MCF 10A (cell line): ENCODE data around the gene KLF11. TPM values are rescaled to one million over a fixed set of nuclear protein-coding genes. Genes with fewer than 3 reads are reported as not detected.

Source experiments
- Bru-seq: library from RNA; stranded (reverse); fragments of 400-500 nt; gene quantifications from one replicate; lab custom pipeline; 2021; lab: Mats Ljungman, UMichigan
- BruChase-seq, 2 experiments: library from RNA; stranded (reverse); fragments of 400-500 nt; gene quantifications; one replicate each; lab custom pipeline; 2021; lab: Mats Ljungman, UMichigan
- BruUV-seq: library from RNA; stranded (reverse); fragments of 400-500 nt; replicated peaks from 2 replicates; lab custom pipeline; 2021; lab: Mats Ljungman, UMichigan
- CTCF ChIA-PET: fragments of 300-600 bp; sonication (Branson Sonifier 250); formaldehyde crosslinking; extraction: SDS; loops from one replicate; lab custom pipeline; 2021; ENCODE audit warnings: antibody characterized with exemption, inconsistent platforms; lab: Yijun Ruan, JAX
- POLR2A ChIA-PET: fragments of 300-600, 350-650 bp; sonication (Branson Sonifier 250); formaldehyde crosslinking; extraction: SDS; loops from one replicate; lab custom pipeline; 2020; ENCODE audit warnings: antibody characterized with exemption, inconsistent platforms; lab: Yijun Ruan, JAX
- DNase-seq: peaks from one replicate; pipeline ENCODE4 v3.0.0-alpha.2; 2018; ENCODE audit not compliant: unreplicated experiment
- H3K27ac Mint-ChIP-seq: one replicate; pipeline ENCODE4 v1.8.0; 2022; ENCODE audit warnings: mild to moderate bottlenecking, low read depth, mixed read lengths; ENCODE audit not compliant: unreplicated experiment
- H3K27me3 Mint-ChIP-seq: one replicate; pipeline ENCODE4 v1.8.0; 2022; ENCODE audit warnings: mixed read lengths; ENCODE audit not compliant: insufficient read depth, unreplicated experiment
- H3K36me3 Mint-ChIP-seq: one replicate; pipeline ENCODE4 v1.8.0; 2022; ENCODE audit warnings: mild to moderate bottlenecking, moderate library complexity, mixed read lengths; ENCODE audit not compliant: insufficient read depth, unreplicated experiment
- H3K4me1 Mint-ChIP-seq: one replicate; pipeline ENCODE4 v1.8.0; 2022; ENCODE audit warnings: mixed read lengths; ENCODE audit not compliant: insufficient read depth, unreplicated experiment
- H3K4me3 Mint-ChIP-seq: one replicate; pipeline ENCODE4 v1.8.0; 2022; ENCODE audit warnings: mild to moderate bottlenecking, moderate library complexity, mixed read lengths; ENCODE audit not compliant: unreplicated experiment
- H3K9me3 Mint-ChIP-seq: one replicate; pipeline ENCODE4 v1.8.0; 2022; ENCODE audit warnings: mixed read lengths; ENCODE audit not compliant: unreplicated experiment
- intact Hi-C: fragments of 100-400 bp; cut with micrococcal nuclease; formaldehyde crosslinking; loops from 2 replicates; pipeline ENCODE4 v1.14.1; 2022
- long read RNA-seq: library from polyadenylated mRNA; stranded (forward); transcript quantifications from one replicate; pipeline ENCODE4 v2.0.0, GENCODE V29; 2022
- total RNA-seq: library from RNA; stranded (reverse); gene quantifications from 2 replicates; pipeline ENCODE4 v1.2.3, GENCODE V29; 2022
- TF ChIP-seq, protein P1 (sequence below): fragments of 200-600 bp; IDR thresholded peaks from one replicate; pipeline ENCODE4 v1.8.0; 2022; ENCODE audit warnings: antibody characterized with exemption, mild to moderate bottlenecking; ENCODE audit not compliant: unreplicated experiment

KLF11 gene
- total RNA-seq (7.1 and 10.0 TPM in 2 replicates), Bru-seq, nascent RNA (percentile 73 among the genes with signal in this experiment), BruChase-seq, experiment 1, labeled RNA remaining after a 6-hour chase (percentile 74 among the genes with signal in this experiment), BruChase-seq, experiment 2, labeled RNA remaining after a 2-hour chase (percentile 91 among the genes with signal in this experiment)
- long read RNA-seq, full-length matches to known transcripts = 15 of 17 reads
- long read RNA-seq, partial matches to known transcripts = 2 of 17 reads
- long read RNA-seq, other reads (novel, unspliced or antisense) = 0 of 17 reads

GRCh38 chr2:10043256-10043905 lies at the start of gene KLF11:
Gene KLF11, plus strand, starts transcription at chr2:10043550. Its CDS starts 167 bp downstream, at chr2:10043717.
- ChIA-PET CTCF (interaction anchor here (0.6 to 1.3 kb wide), 2 partner anchors 13 to 273 kb away, joined by 3 to 5 read pairs; no protein-coding TSS in a partner anchor), POLR2A (interaction anchor here (0.6 to 2.3 kb wide), 7 partner anchors 18 to 244 kb away, joined by 3 to 11 read pairs (median 3); partner anchors contain the start of gene TAF1B)
- peaks cover 21% of the 10 kb centered on the region for H3K36me3 Mint-ChIP-seq
- no peaks in the 10 kb centered on the region for H3K27me3 Mint-ChIP-seq
- TF ChIP-seq, protein P1, sequence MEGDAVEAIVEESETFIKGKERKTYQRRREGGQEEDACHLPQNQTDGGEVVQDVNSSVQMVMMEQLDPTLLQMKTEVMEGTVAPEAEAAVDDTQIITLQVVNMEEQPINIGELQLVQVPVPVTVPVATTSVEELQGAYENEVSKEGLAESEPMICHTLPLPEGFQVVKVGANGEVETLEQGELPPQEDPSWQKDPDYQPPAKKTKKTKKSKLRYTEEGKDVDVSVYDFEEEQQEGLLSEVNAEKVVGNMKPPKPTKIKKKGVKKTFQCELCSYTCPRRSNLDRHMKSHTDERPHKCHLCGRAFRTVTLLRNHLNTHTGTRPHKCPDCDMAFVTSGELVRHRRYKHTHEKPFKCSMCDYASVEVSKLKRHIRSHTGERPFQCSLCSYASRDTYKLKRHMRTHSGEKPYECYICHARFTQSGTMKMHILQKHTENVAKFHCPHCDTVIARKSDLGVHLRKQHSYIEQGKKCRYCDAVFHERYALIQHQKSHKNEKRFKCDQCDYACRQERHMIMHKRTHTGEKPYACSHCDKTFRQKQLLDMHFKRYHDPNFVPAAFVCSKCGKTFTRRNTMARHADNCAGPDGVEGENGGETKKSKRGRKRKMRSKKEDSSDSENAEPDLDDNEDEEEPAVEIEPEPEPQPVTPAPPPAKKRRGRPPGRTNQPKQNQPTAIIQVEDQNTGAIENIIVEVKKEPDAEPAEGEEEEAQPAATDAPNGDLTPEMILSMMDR = no peak
- peaks cover 4% of the 10 kb centered on the region for H3K4me1 Mint-ChIP-seq
- H3K9me3 Mint-ChIP-seq = no peaks in the 10 kb centered on the region
- DNase-seq = peak; percentile 87
- peak within 1 kb of the TSS; percentile 75 for H3K27ac Mint-ChIP-seq
- BruUV-seq = no TSS peak
- H3K4me3 Mint-ChIP-seq = peak within 1 kb of the TSS; percentile 73
- intact Hi-C loops = loop anchor here (1.0 to 10.0 kb wide), 2 partner anchors 67 to 489 kb away; partner anchors contain the start of gene ADAM17

GRCh38 chr2:9994462-9994861 lies 48.9 kb upstream of the KLF11 start:
- Mint-ChIP-seq H3K4me1 (no peaks in the 10 kb centered on the region), H3K4me3 (no peak overlapping the region), H3K27me3 (no peaks in the 10 kb centered on the region), H3K36me3 (no peaks in the 10 kb centered on the region), H3K27ac (no peak overlapping the region), H3K9me3 (no peaks in the 10 kb centered on the region)
- intact Hi-C loops = no loop called here
- TF ChIP-seq, protein P1 = no peak
- DNase-seq = no peak
- ChIA-PET CTCF (interaction anchor here (0.7 to 4.2 kb wide), 2 partner anchors 9 to 181 kb away, joined by 4 to 45 read pairs; no protein-coding TSS in a partner anchor), POLR2A (no interaction called here)
- BruUV-seq = no TSS peak

DNA sequence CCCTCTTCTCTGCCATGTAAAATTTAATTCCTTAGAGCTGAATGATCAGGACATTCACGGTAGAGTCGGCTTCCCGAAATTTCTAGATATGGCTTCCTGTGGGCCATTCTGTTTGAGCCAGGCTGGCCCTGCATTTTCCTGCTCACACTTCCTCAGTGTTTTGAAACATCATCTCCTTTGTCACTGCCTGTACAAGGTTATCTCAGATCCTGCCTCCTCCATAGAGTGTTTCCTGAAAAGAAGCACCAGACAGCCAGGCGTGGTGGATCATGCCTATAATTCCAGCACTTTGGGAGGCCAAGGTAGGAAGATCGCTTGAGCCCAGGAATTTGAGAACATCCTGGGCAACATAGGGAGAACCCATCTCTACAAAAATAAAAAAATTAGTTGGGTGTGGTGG lies 48.3 kb upstream of the KLF11 start:
- intact Hi-C loops = no loop called here
- Mint-ChIP-seq H3K9me3 (no peaks in the 10 kb centered on the region), H3K4me3 (no peak overlapping the region), H3K36me3 (no peaks in the 10 kb centered on the region), H3K27me3 (no peaks in the 10 kb centered on the region), H3K4me1 (no peaks in the 10 kb centered on the region), H3K27ac (no peak overlapping the region)
- TF ChIP-seq, protein P1 = no peak
- DNase-seq = no peak
- ChIA-PET POLR2A (interaction anchor here (0.9 kb wide), 1 partner anchor 20 kb away, joined by 3 read pairs; no protein-coding TSS in a partner anchor), CTCF (interaction anchor here (4.2 kb wide), 1 partner anchor 10 kb away, joined by 45 read pairs; no protein-coding TSS in a partner anchor)
- BruUV-seq = no TSS peak

DNA sequence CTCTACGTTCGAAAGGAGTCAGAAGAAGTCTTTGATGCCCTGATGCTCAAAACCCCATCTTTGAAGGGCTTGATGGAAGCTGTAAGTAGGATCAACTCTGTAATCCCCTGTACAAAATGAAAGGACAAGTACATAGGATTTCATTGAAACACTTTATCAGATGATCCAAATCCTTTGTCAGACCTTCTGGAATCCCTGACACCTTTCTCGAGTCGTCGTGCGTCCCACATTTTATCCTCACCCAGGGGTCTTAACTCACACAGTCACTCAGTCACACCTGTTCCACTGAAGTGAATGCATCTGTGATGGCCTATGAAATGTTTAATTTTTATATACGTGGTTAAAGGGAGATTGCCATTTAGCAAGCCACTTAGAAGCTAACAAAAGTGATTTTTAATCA lies 47.0 kb upstream of the KLF11 start:
- no peak for DNase-seq
- CTCF ChIA-PET = interaction anchor here (0.7 to 4.2 kb wide), 3 partner anchors 11 to 51 kb away, joined by 3 to 45 read pairs (median 7); no protein-coding TSS in a partner anchor

More for the DNA sequence above, 47.0 kb upstream of the KLF11 start:
- Mint-ChIP-seq H3K9me3 (no peaks in the 10 kb centered on the region), H3K36me3 (no peaks in the 10 kb centered on the region), H3K4me3 (no peak overlapping the region), H3K27ac (no peak overlapping the region), H3K27me3 (no peaks in the 10 kb centered on the region), H3K4me1 (no peaks in the 10 kb centered on the region)
- no TSS peak for BruUV-seq
- TF ChIP-seq, protein P1 = no peak
- intact Hi-C loops = no loop called here
- POLR2A ChIA-PET = interaction anchor here (0.9 kb wide), 1 partner anchor 22 kb away, joined by 3 read pairs; no protein-coding TSS in a partner anchor
